H1 (cell line): ENCODE results near the gene APOL1. TPM values are rescaled to one million over a fixed set of nuclear protein-coding genes. Genes with fewer than 3 reads are reported as not detected.

ENCODE experiments used
- CTCF ChIA-PET: fragments of 300-600 bp; sonication (Branson Sonifier 250); formaldehyde crosslinking; loops from one replicate; lab custom pipeline; 2021; ENCODE audit not compliant: partially characterized antibody; lab: Charles Lee
- POLR2A ChIA-PET: fragments of 300-600 bp; sonication (Branson Sonifier 250); formaldehyde crosslinking; loops from one replicate; lab custom pipeline; 2021; ENCODE audit warnings: inconsistent platforms; ENCODE audit not compliant: partially characterized antibody; lab: Charles Lee
- DNase-seq, 2 experiments: peaks; one replicate each; pipeline versions ENCODE4 v3.0.0 to v3.0.0-alpha.2; 2010 to 2022; ENCODE audit warnings: low spot score in 2 of 2, low read depth in 1 of 2, mixed read lengths in 1 of 2
- FAIRE-seq: peaks from 2 replicates; lab custom pipeline; 2011; peaks lifted over from hg19 to GRCh38; lab: Jason Lieb, UNC
- H2AFZ ChIP-seq: 2 replicates; pipeline ENCODE4 v1.8.1; 2012; ENCODE audit warnings: low read length, inconsistent platforms
- H2AK5ac ChIP-seq: 2 replicates; pipeline ENCODE4 v1.6.1; 2013; ENCODE audit warnings: low read depth, low read length
- H2BK120ac ChIP-seq: replicated peaks from 2 replicates; pipeline ENCODE3; 2013; ENCODE audit warnings: low read depth, low read length, inconsistent platforms
- H2BK12ac ChIP-seq: 2 replicates; pipeline ENCODE4 v1.6.1; 2013; ENCODE audit warnings: low read depth, low read length
- H2BK15ac ChIP-seq: 2 replicates; pipeline ENCODE4 v1.6.1; 2013; ENCODE audit warnings: low read length
- H2BK20ac ChIP-seq: 2 replicates; pipeline ENCODE4 v1.6.1; 2013; ENCODE audit warnings: low read length
- H2BK5ac ChIP-seq: 2 replicates; pipeline ENCODE4 v1.6.1; 2013; ENCODE audit warnings: low read depth, low read length
- H3K14ac ChIP-seq: 2 replicates; pipeline ENCODE4 v1.6.1; 2013; ENCODE audit warnings: inconsistent platforms; ENCODE audit not compliant: insufficient read length
- H3K18ac ChIP-seq: 2 replicates; pipeline ENCODE4 v1.6.1; 2013; ENCODE audit warnings: low read length; ENCODE audit errors: extremely low read depth
- H3K23ac ChIP-seq: 2 replicates; pipeline ENCODE4 v1.6.1; 2013; ENCODE audit warnings: inconsistent platforms; ENCODE audit not compliant: insufficient read length
- H3K23me2 ChIP-seq: 2 replicates; pipeline ENCODE4 v1.6.1; 2013; ENCODE audit warnings: low read depth, low read length
- H3K27ac ChIP-seq: 2 replicates; pipeline ENCODE4 v1.6.1; 2011; ENCODE audit warnings: low read depth, low read length, inconsistent platforms
- H3K27me3 ChIP-seq, 4 experiments: replicated peaks in 1 of 4; 1 replicate in 1 of 4; 2 replicates in 3 of 4; pipeline versions ENCODE4 v1.6.1 to v1.8.1; 2011 to 2013; ENCODE audit warnings: low read length in 3 of 4, mild to moderate bottlenecking in 3 of 4, inconsistent platforms in 2 of 4, mixed read lengths in 2 of 4, moderate library complexity in 1 of 4; ENCODE audit not compliant: control insufficient read depth in 3 of 4, insufficient read depth in 3 of 4; ENCODE audit errors: extremely low read depth in 1 of 4
- H3K36me3 ChIP-seq, 4 experiments: 2 replicates each; pipeline versions ENCODE4 v1.6.1 to v1.8.1; 2011 to 2013; ENCODE audit warnings: mild to moderate bottlenecking in 4 of 4, low read length in 3 of 4, moderate library complexity in 2 of 4, control low read depth in 1 of 4, inconsistent platforms in 1 of 4; ENCODE audit not compliant: insufficient read depth in 4 of 4, control insufficient read depth in 2 of 4
- H3K4ac ChIP-seq: replicated peaks from 2 replicates; pipeline ENCODE3; 2013; ENCODE audit warnings: low read length, low read depth, mixed read lengths, inconsistent platforms; ENCODE audit not compliant: insufficient read length
- H3K4me1 ChIP-seq, 4 experiments: replicated peaks in 1 of 4; 1 replicate in 1 of 4; 2 replicates in 3 of 4; pipeline versions ENCODE4 v1.6.1 to v1.8.1; 2011 to 2013; ENCODE audit warnings: low read length in 3 of 4, inconsistent platforms in 2 of 4, mixed read lengths in 1 of 4; ENCODE audit not compliant: insufficient read depth in 4 of 4, control insufficient read depth in 3 of 4
- H3K4me2 ChIP-seq, 2 experiments: 2 replicates each; pipeline versions ENCODE4 v1.6.1 to v1.8.1; 2011 to 2013; ENCODE audit warnings: low read depth in 2 of 2, low read length in 2 of 2, control low read depth in 1 of 2, inconsistent platforms in 1 of 2, mild to moderate bottlenecking in 1 of 2; ENCODE audit not compliant: insufficient read depth in 1 of 2
- H3K4me3 ChIP-seq, 4 experiments: fragments of 200-600, 300-600 bp in 1 of 4; sonication (generic), shearing (Covaris generic), sonication (Bioruptor Twin) in 1 of 4; 2 replicates each; pipeline versions ENCODE4 v1.5.1 to v1.8.1; 2011 to 2016; ENCODE audit warnings: low read length in 4 of 4, low read depth in 3 of 4, control low read depth in 2 of 4, inconsistent platforms in 2 of 4, mild to moderate bottlenecking in 2 of 4, mixed read lengths in 1 of 4, moderate library complexity in 1 of 4; ENCODE audit not compliant: insufficient read depth in 2 of 4; ENCODE audit errors: extremely low read depth in 1 of 4
- H3K56ac ChIP-seq: replicated peaks from 2 replicates; pipeline ENCODE3; 2013; ENCODE audit warnings: low read depth, mild to moderate bottlenecking, mixed read lengths, low read length, inconsistent platforms; ENCODE audit not compliant: insufficient read length
- H3K79me1 ChIP-seq: 2 replicates; pipeline ENCODE4 v1.6.1; 2013; ENCODE audit warnings: low read depth, low read length, control low read depth
- H3K79me2 ChIP-seq, 2 experiments: 2 replicates each; pipeline versions ENCODE4 v1.6.1 to v1.8.1; 2012 to 2013; ENCODE audit warnings: low read length in 2 of 2, mild to moderate bottlenecking in 2 of 2, inconsistent platforms in 1 of 2; ENCODE audit not compliant: insufficient read depth in 2 of 2, control insufficient read depth in 1 of 2
- H3K9ac ChIP-seq, 4 experiments: replicated peaks in 1 of 4; 1 replicate in 1 of 4; 2 replicates in 3 of 4; pipeline versions ENCODE4 v1.6.1 to v1.8.1; 2011 to 2013; ENCODE audit warnings: low read depth in 3 of 4, low read length in 3 of 4, control low read depth in 2 of 4, mild to moderate bottlenecking in 2 of 4, moderate library complexity in 2 of 4, inconsistent platforms in 1 of 4; ENCODE audit errors: extremely low read depth in 1 of 4
- H3K9me3 ChIP-seq, 2 experiments: 2 replicates each; pipeline versions ENCODE4 v1.6.1 to v1.8.1; 2012 to 2013; ENCODE audit warnings: mild to moderate bottlenecking in 2 of 2, moderate library complexity in 2 of 2, control low read depth in 1 of 2, inconsistent platforms in 1 of 2, low read depth in 1 of 2, low read length in 1 of 2, mixed read lengths in 1 of 2; ENCODE audit not compliant: insufficient read depth in 2 of 2
- H4K20me1 ChIP-seq, 2 experiments: replicated peaks in 1 of 2; 2 replicates each; pipeline versions ENCODE3 to v1.8.1; 2011 to 2013; ENCODE audit warnings: inconsistent platforms in 2 of 2, low read length in 2 of 2, mild to moderate bottlenecking in 1 of 2; ENCODE audit not compliant: insufficient read depth in 2 of 2, control insufficient read depth in 1 of 2
- H4K5ac ChIP-seq: 2 replicates; pipeline ENCODE4 v1.6.1; 2013; ENCODE audit warnings: low read length, low read depth, mixed read lengths, inconsistent platforms; ENCODE audit not compliant: insufficient read length
- H4K8ac ChIP-seq: 2 replicates; pipeline ENCODE4 v1.8.0; 2013; ENCODE audit warnings: mild to moderate bottlenecking, moderate library complexity, low read length, inconsistent platforms; ENCODE audit not compliant: insufficient read depth; ENCODE audit errors: extremely low read depth
- H4K91ac ChIP-seq: replicated peaks from 2 replicates; pipeline ENCODE3; 2013; ENCODE audit warnings: low read length, mixed read lengths, inconsistent platforms; ENCODE audit not compliant: insufficient read length
- ASH2L ChIP-seq: fragments of 200-600, 300-600 bp; sonication (generic); IDR thresholded peaks from one replicate; pipeline ENCODE4 v1.7.1; 2017; ENCODE audit warnings: low read length
- CBX8 ChIP-seq: fragments of 300-800, 300-1000 bp; sonication (generic); IDR thresholded peaks from 2 replicates; pipeline ENCODE4 v1.7.1; 2016; ENCODE audit warnings: low read depth, low read length, borderline replicate concordance
- CEBPB ChIP-seq: IDR thresholded peaks from 2 replicates; pipeline ENCODE4 v1.6.1; 2012; ENCODE audit warnings: low read depth, low read length
- MAFK ChIP-seq: IDR thresholded peaks from 2 replicates; pipeline ENCODE4 v1.6.1; 2012; ENCODE audit warnings: low read depth, mild to moderate bottlenecking, improper control_type of control experiment, low read length
- NRF1 ChIP-seq: IDR thresholded peaks from 2 replicates; pipeline ENCODE4 v1.6.1; 2011; ENCODE audit warnings: mild to moderate bottlenecking, low read depth, low read length, improper control_type of control experiment
- POU5F1 ChIP-seq: IDR thresholded peaks from 2 replicates; pipeline ENCODE4 v1.6.1; 2011; ENCODE audit warnings: low read depth, mild to moderate bottlenecking, low read length, moderate library complexity
- RXRA ChIP-seq: IDR thresholded peaks from 2 replicates; pipeline ENCODE4 v1.6.1; 2011; ENCODE audit warnings: low read depth, mild to moderate bottlenecking, low read length, moderate library complexity; ENCODE audit not compliant: insufficient read depth
- SIN3A ChIP-seq, 2 experiments: IDR thresholded peaks in 1 of 2; conservative IDR thresholded peaks in 1 of 2; 2 replicates each; pipeline ENCODE4 v1.6.1; 2011 to 2012; ENCODE audit warnings: low read length in 2 of 2, improper control_type of control experiment in 1 of 2, low read depth in 1 of 2, mild to moderate bottlenecking in 1 of 2
- SIX5 ChIP-seq: IDR thresholded peaks from 2 replicates; pipeline ENCODE4 v1.6.1; 2011; ENCODE audit warnings: mild to moderate bottlenecking, low read depth, low read length
- SP4 ChIP-seq: IDR thresholded peaks from 2 replicates; pipeline ENCODE4 v1.6.1; 2012; ENCODE audit warnings: low read length, inconsistent platforms
- TAF7 ChIP-seq: optimal IDR thresholded peaks from 2 replicates; pipeline ENCODE3; 2011; ENCODE audit warnings: low read depth, mild to moderate bottlenecking, inconsistent platforms, low read length, moderate library complexity, borderline replicate concordance
- ZNF274 ChIP-seq: IDR thresholded peaks from 2 replicates; pipeline ENCODE4 v1.7.0; 2012; ENCODE audit warnings: low read length, borderline replicate concordance; ENCODE audit errors: extremely low read depth
- WGBS, 2 experiments: shearing (Covaris generic) in 1 of 2; methylation state at CpG; one replicate each; pipeline versions ENCODE4 v1.1.6 to v1.1.7; 2013 to 2015; ENCODE audit warnings: low lambda C conversion rate in 2 of 2, mixed read lengths in 2 of 2, inconsistent platforms in 1 of 2, low coverage in 1 of 2, missing lambda C conversion rate in 1 of 2; ENCODE audit not compliant: insufficient replicate concordance in 2 of 2, insufficient coverage in 1 of 2, insufficient read length in 1 of 2; ENCODE audit errors: extremely low coverage in 1 of 2, missing lambda C conversion rate in 1 of 2; 5-methylcytosine and 5-hydroxymethylcytosine counted together
- polyA plus RNA-seq, 7 experiments: library from polyadenylated mRNA; depleted of rRNA in 3 of 7; stranded (reverse) in 5 of 7; unstranded in 2 of 7; fragments of >200 nt in 5 of 7; fragments of 200-250 nt in 2 of 7; gene quantifications; 1 replicate in 5 of 7; 2 replicates in 1 of 7; 4 replicates in 1 of 7; pipeline versions ENCODE4 v1.2.1 to v1.2.3, GENCODE V29; 2011 to 2013; ENCODE audit warnings: missing spikeins in 2 of 7, mixed read lengths in 2 of 7
- total RNA-seq: library from RNA; stranded (reverse); fragmentation: NEBNext Ultra II Directional; extraction: Animal tissue kit (Norgen Biotek cat#: 25700); gene quantifications from 2 replicates; pipeline ENCODE4 v1.2.1, GENCODE V29; 2021

APOL1 gene
- total and polyA plus RNA-seq, 2 of the 8 experiments (the other 6 are each of a cell fraction or from before 2014, with no cell fraction given) = not detected

- no peak overlapping the region for H3K27ac ChIP-seq
- no peak for FAIRE-seq
- no peak for TF ChIP-seq CBX8
- no peak for TF ChIP-seq SIX5
- no peak for TF ChIP-seq SIN3A (conservative IDR thresholded peaks at IDR 0.05 in 1 of 2, IDR thresholded peaks at IDR 0.05 in 1 of 2; ENCODE audit: low read depth in 1 of 2, low read length in 2 of 2)
- TF ChIP-seq MAFK = no peak
- no peak for TF ChIP-seq ASH2L
- no peak for TF ChIP-seq CEBPB
- TF ChIP-seq NRF1 = no peak
- TF ChIP-seq POU5F1 = no peak
- TF ChIP-seq RXRA = no peak
- no peak for TF ChIP-seq TAF7
- no peak for TF ChIP-seq ZNF274
- TF ChIP-seq SP4 = no peak
Measured at GRCh38 chr22:36245805-36246356, 7.1 kb upstream of the APOL1 start.

More at GRCh38 chr22:36245805-36246356, 7.1 kb upstream of the APOL1 start:
- 64% methylated on average over 4 of the region's 4 CpGs; no CpG with 5 or more reads in 1 of the 2 experiments for WGBS, 2 experiments
- Histone ChIP-seq H2BK15ac (no peak overlapping the region), H3K79me1 (no peaks in the 10 kb centered on the region), H2BK12ac (no peak overlapping the region), H3K23me2 (no peaks in the 10 kb centered on the region), H3K79me2 (no peaks in the 10 kb centered on the region), H3K9me3 (peaks cover 3 to 7% of the 10 kb centered on the region in 2 experiments; a peak in 3 of 4 replicates), H2BK5ac (no peak overlapping the region), H3K18ac (no peak overlapping the region), H2BK120ac (no peak overlapping the region), H3K14ac (no peak overlapping the region), H3K4me3 (no peak overlapping the region), H3K36me3 (no peaks in the 10 kb centered on the region), H4K91ac (no peak overlapping the region), H2BK20ac (no peak overlapping the region), H4K5ac (no peak overlapping the region), H2AFZ (no peak overlapping the region), H4K20me1 (no peaks in the 10 kb centered on the region), H3K27me3 (no peaks in the 10 kb centered on the region), H3K4me2 (no peak overlapping the region), H3K56ac (no peak overlapping the region), H3K23ac (no peak overlapping the region), H3K4me1 (no peaks in the 10 kb centered on the region), H3K9ac (no peak overlapping the region), H4K8ac (no peak overlapping the region), H3K4ac (no peak overlapping the region), H2AK5ac (no peak overlapping the region)
- ChIA-PET CTCF (no interaction called here), POLR2A (no interaction called here)
- no peak for DNase-seq
